Adrenal gland (tissue), 12 donors: ENCODE results near the gene DDX31. TPM values are rescaled to one million over a fixed set of nuclear protein-coding genes. Genes with fewer than 3 reads are reported as not detected.

Experiments used
- DNase-seq, 7 donors: peaks; one replicate each; pipeline ENCODE4 v3.0.0-alpha.2; 2019 to 2020
- H3K27ac ChIP-seq, 5 donors: fragments of 200-600 bp; sonication (generic) in 4 of 5; 1 replicate in 3 of 5; 2 replicates in 2 of 5; pipeline versions ENCODE4 v1.5.1 to v1.8.0; 2016 to 2020; ENCODE audit warnings: mild to moderate bottlenecking in 1 of 5
- H3K27me3 ChIP-seq: fragments of 200-600 bp; 2 replicates; pipeline ENCODE4 v1.8.0; 2021
- H3K36me3 ChIP-seq, 2 donors: fragments of 200-600 bp; replicated peaks in 1 of 2; 1 replicate in 1 of 2; 2 replicates in 1 of 2; pipeline versions ENCODE4 v1.5.1 to v1.8.0; 2018 to 2022
- H3K4me1 ChIP-seq, 2 donors: fragments of 200-600 bp; replicated peaks in 1 of 2; 1 replicate in 1 of 2; 2 replicates in 1 of 2; pipeline versions ENCODE4 v1.5.1 to v1.8.0; 2018 to 2021
- H3K4me3 ChIP-seq, 4 donors: fragments of 200-600 bp; sonication (generic) in 3 of 4; one replicate each; pipeline ENCODE4 v1.5.1; 2016 to 2018
- H3K9me3 ChIP-seq, 3 donors: fragments of 200-600 bp; sonication (generic) in 1 of 3; replicated peaks in 1 of 3; 1 replicate in 2 of 3; 2 replicates in 1 of 3; pipeline versions ENCODE4 v1.5.1 to v1.8.0; 2016 to 2021
- CTCF ChIP-seq, 6 experiments: fragments of 450-650 bp in 4 of 6; fragments of 200-600 bp in 2 of 6; sonication (generic) in 1 of 6; IDR thresholded peaks; 1 replicate in 5 of 6; 2 replicates in 1 of 6; pipeline versions ENCODE4 v1.5.1 to v1.8.0; 2016 to 2021; ENCODE audit warnings: antibody characterized with exemption in 6 of 6, mild to moderate bottlenecking in 2 of 6, moderate library complexity in 1 of 6
- POLR2A ChIP-seq, 2 donors: fragments of 450-650 bp; IDR thresholded peaks; one replicate each; pipeline ENCODE4 v1.6.1; 2017; ENCODE audit warnings: antibody characterized with exemption in 2 of 2, mild to moderate bottlenecking in 2 of 2, moderate library complexity in 1 of 2
- WGBS, 4 donors: extraction: QIAGEN DNeasy Blood & Tissue Kit in 2 of 4; methylation state at CpG; one replicate each; pipeline versions ENCODE4 v1.1.5 to v1.1.7; 2013 to 2017; 5-methylcytosine and 5-hydroxymethylcytosine counted together
- intact Hi-C, 2 donors: fragments of 100-400 bp; cut with DNase I; formaldehyde crosslinking; loops; one replicate each; pipeline versions ENCODE4 v1.14.1 to v1.15.0; 2022 to 2023
- polyA plus RNA-seq, 3 donors: library from polyadenylated mRNA; stranded (reverse); fragments of 200-250 nt in 2 of 3; fragments of 350-450 nt in 1 of 3; fragmentation: Illumina TruSeq in 1 of 3; extraction: RNeasy Lipid Tissue Mini Kit (QIAGEN cat#74804) in 1 of 3; gene quantifications; one replicate each; pipeline ENCODE4 v1.2.3, GENCODE V29; 2013 to 2014
- total RNA-seq, 9 donors: library from RNA; depleted of rRNA in 4 of 9; stranded (reverse); fragments of >200 nt in 4 of 9; fragments of 120-200 nt in 1 of 9; fragmentation: NEBNext Ultra II Directional in 1 of 9; extraction: Animal tissue kit (Norgen Biotek cat#: 25700) in 1 of 9; gene quantifications; one replicate each; pipeline versions ENCODE4 v1.1.0 to v1.2.4, GENCODE V29; 2013 to 2023
- donor health status: healthy with polysubstance abuse.
- donor health status: Bipolar disorder and iron deficiency.
- donor health status: DM: yes; HTN: yes; CAD: no.
- donor health status: DM: no; HTN: no; CAD: no.
- donor health status: DM: no; HTN: no; CAD: no.
- donor health status: DM: yes; HTN: yes; CAD: no.

The DDX31 gene
- total and polyA plus RNA-seq, 12 donors, result 7.4 to 13.8 (median 9.7) TPM

- H3K36me3 ChIP-seq, result no peaks in the 10 kb centered on the region
- TF ChIP-seq POLR2A (IDR thresholded peaks at IDR 0.05) (no peak), CTCF (IDR thresholded peaks at IDR 0.05) (no peak)
- H3K9me3 ChIP-seq, result no peaks in the 10 kb centered on the region
- no peaks in the 10 kb centered on the region for H3K27me3 ChIP-seq
- intact Hi-C loops, result no loop called here
- no peak overlapping the region for H3K27ac ChIP-seq
- 82 to 91% (median 87%) methylated on average over 6 of the region's 6 CpGs for WGBS, 4 donors
- peaks cover 10 to 13% of the 10 kb centered on the region in 2 donors for H3K4me1 ChIP-seq
- no peak for DNase-seq
- no peak overlapping the region for H3K4me3 ChIP-seq
Measured at GRCh38 chr9:132564526-132564925, 105.3 kb downstream of the DDX31 start.

GRCh38 chr9:132562306-132562573, 107.5 kb downstream of the DDX31 start:
- no peaks in the 10 kb centered on the region for H3K9me3 ChIP-seq
- H3K4me3 ChIP-seq, result no peak overlapping the region
- no peak for DNase-seq
- H3K4me1 ChIP-seq, result peaks cover 10 to 13% of the 10 kb centered on the region in 2 donors
- TF ChIP-seq POLR2A (IDR thresholded peaks at IDR 0.05) (no peak), CTCF (IDR thresholded peaks at IDR 0.05) (no peak)
- intact Hi-C loops, result no loop called here
- H3K27me3 ChIP-seq, result no peaks in the 10 kb centered on the region
- 42 to 54% (median 47%) methylated on average over 4 of the region's 4 CpGs for WGBS, 4 donors
- no peak overlapping the region for H3K27ac ChIP-seq
- H3K36me3 ChIP-seq, result no peaks in the 10 kb centered on the region

GRCh38 chr9:132560616-132561202, 109.1 kb downstream of the DDX31 start:
- Histone ChIP-seq H3K9me3 (no peaks in the 10 kb centered on the region), H3K27me3 (no peaks in the 10 kb centered on the region), H3K4me1 (peaks cover 10 to 13% of the 10 kb centered on the region in 2 donors), H3K27ac (peak overlapping the region in 1 of 5 donors; percentile 55), H3K4me3 (no peak overlapping the region), H3K36me3 (no peaks in the 10 kb centered on the region)
- 13 to 22% (median 15%) methylated on average over 14 of the region's 14 CpGs for WGBS, 4 donors
- intact Hi-C loops, result no loop called here
- no peak for TF ChIP-seq CTCF (IDR thresholded peaks at IDR 0.05)
- no peak for TF ChIP-seq POLR2A (IDR thresholded peaks at IDR 0.05)
- peak in 6 of 7 donors; percentile 31 to 58 (median 52) for DNase-seq

- Histone ChIP-seq H3K4me3 (no peak overlapping the region), H3K27me3 (no peaks in the 10 kb centered on the region), H3K9me3 (no peaks in the 10 kb centered on the region), H3K36me3 (no peaks in the 10 kb centered on the region), H3K27ac (no peak overlapping the region), H3K4me1 (peaks cover 10 to 13% of the 10 kb centered on the region in 2 donors)
- intact Hi-C loops, result no loop called here
- 81 to 91% (median 87%) methylated on average over 2 of the region's 2 CpGs for WGBS, 4 donors
- no peak for TF ChIP-seq POLR2A (IDR thresholded peaks at IDR 0.05)
- TF ChIP-seq CTCF (IDR thresholded peaks at IDR 0.05), result no peak
- DNase-seq, result no peak
Measured at GRCh38 chr9:132559711-132560110, 110.1 kb downstream of the DDX31 start.
